IMR-90 (cell line): ENCODE results near the gene TMEM126B. TPM values are rescaled to one million over a fixed set of nuclear protein-coding genes. Genes with fewer than 3 reads are reported as not detected.

Experiments used
- ATAC-seq: fragments of 200-7000 bp; cut with Tn5 transposase; 2 replicates; pipeline ENCODE4 v1.9.1; 2020; ENCODE audit warnings: low read depth, mild to moderate bottlenecking, moderate library complexity
- BruUV-seq: library from RNA; stranded (reverse); fragments of 400-500 nt; replicated peaks from 2 replicates; lab custom pipeline; 2021; lab: Mats Ljungman, UMichigan
- CTCF ChIA-PET: fragments of 300-600 bp; formaldehyde crosslinking; extraction: SDS; loops from one replicate; lab custom pipeline; 2021; ENCODE audit warnings: antibody characterized with exemption; lab: Yijun Ruan, JAX
- POLR2A ChIA-PET: fragments of 300-600 bp; sonication (Branson Sonifier 250); formaldehyde crosslinking; loops from one replicate; lab custom pipeline; 2022; ENCODE audit warnings: antibody characterized with exemption; ENCODE audit not compliant: unreplicated experiment; lab: Charles Lee
- DNase-seq: peaks from one replicate; pipeline ENCODE4 v3.0.0; 2013
- H2AFZ ChIP-seq: replicated peaks from 2 replicates; pipeline ENCODE3; 2013; ENCODE audit warnings: low read length, mild to moderate bottlenecking; ENCODE audit not compliant: poor library complexity
- H2AK5ac ChIP-seq: 2 replicates; pipeline ENCODE4 v1.6.1; 2013; ENCODE audit warnings: low read depth, low read length, inconsistent platforms
- H2AK9ac ChIP-seq: replicated peaks from 2 replicates; pipeline ENCODE3; 2013; ENCODE audit warnings: mild to moderate bottlenecking, low read depth, low read length, moderate library complexity; ENCODE audit not compliant: poor library complexity
- H2BK120ac ChIP-seq: 2 replicates; pipeline ENCODE4 v1.6.1; 2013; ENCODE audit warnings: low read depth, low read length, inconsistent platforms
- H2BK15ac ChIP-seq: 3 replicates; pipeline ENCODE4 v1.6.1; 2013; ENCODE audit warnings: low read depth, low read length, inconsistent platforms
- H2BK20ac ChIP-seq: 2 replicates; pipeline ENCODE4 v1.6.1; 2013; ENCODE audit warnings: low read depth, mild to moderate bottlenecking, inconsistent platforms, low read length, moderate library complexity
- H2BK5ac ChIP-seq: 2 replicates; pipeline ENCODE4 v1.6.1; 2013; ENCODE audit warnings: mild to moderate bottlenecking, low read depth, low read length, inconsistent platforms; ENCODE audit not compliant: poor library complexity, severe bottlenecking
- H3K14ac ChIP-seq: replicated peaks from 2 replicates; pipeline ENCODE4 v1.6.1; 2013; ENCODE audit warnings: low read depth, low read length, inconsistent platforms
- H3K18ac ChIP-seq: 2 replicates; pipeline ENCODE4 v1.6.1; 2013; ENCODE audit warnings: low read depth, low read length, control low read depth
- H3K23ac ChIP-seq: 2 replicates; pipeline ENCODE4 v1.6.1; 2013; ENCODE audit warnings: low read depth, low read length, inconsistent platforms
- H3K27ac ChIP-seq: 2 replicates; pipeline ENCODE4 v1.5.1; 2013; ENCODE audit warnings: mild to moderate bottlenecking, control low read depth, low read length; ENCODE audit not compliant: insufficient read depth
- H3K27me3 ChIP-seq: 2 replicates; pipeline ENCODE4 v1.6.1; 2013; ENCODE audit warnings: low read length; ENCODE audit not compliant: control insufficient read depth, insufficient read depth
- H3K36me3 ChIP-seq: 2 replicates; pipeline ENCODE4 v1.6.1; 2013; ENCODE audit warnings: low read length, mixed read lengths; ENCODE audit not compliant: control insufficient read depth, insufficient read depth
- H3K4ac ChIP-seq: 2 replicates; pipeline ENCODE4 v1.6.1; 2013; ENCODE audit warnings: low read depth, low read length, inconsistent platforms
- H3K4me1 ChIP-seq: 2 replicates; pipeline ENCODE4 v1.6.1; 2013; ENCODE audit warnings: low read length, mixed read lengths; ENCODE audit not compliant: control insufficient read depth, insufficient read depth
- H3K4me2 ChIP-seq: 2 replicates; pipeline ENCODE4 v1.6.1; 2013; ENCODE audit warnings: low read depth, mild to moderate bottlenecking, control low read depth, low read length, moderate library complexity
- H3K4me3 ChIP-seq: 2 replicates; pipeline ENCODE4 v1.5.1; 2013; ENCODE audit warnings: low read depth, mild to moderate bottlenecking, control low read depth, low read length, moderate library complexity; ENCODE audit not compliant: insufficient read depth
- H3K56ac ChIP-seq: 2 replicates; pipeline ENCODE4 v1.6.1; 2013; ENCODE audit warnings: low read length, inconsistent platforms; ENCODE audit not compliant: insufficient read depth; ENCODE audit errors: extremely low read depth
- H3K79me1 ChIP-seq, 2 experiments: 2 replicates each; pipeline ENCODE4 v1.6.1; 2013; ENCODE audit warnings: low read length in 2 of 2, inconsistent platforms in 1 of 2, low read depth in 1 of 2
- H3K9ac ChIP-seq: 2 replicates; pipeline ENCODE4 v1.6.1; 2013; ENCODE audit warnings: low read depth, low read length, control low read depth
- H3K9me1 ChIP-seq: 2 replicates; pipeline ENCODE4 v1.6.1; 2013; ENCODE audit warnings: low read length, inconsistent platforms; ENCODE audit not compliant: insufficient read depth
- H3K9me3 ChIP-seq: 2 replicates; pipeline ENCODE4 v1.6.1; 2013; ENCODE audit warnings: low read length; ENCODE audit not compliant: control insufficient read depth, insufficient read depth
- H4K20me1 ChIP-seq: 2 replicates; pipeline ENCODE4 v1.6.1; 2013; ENCODE audit warnings: low read length, inconsistent platforms; ENCODE audit not compliant: insufficient read depth
- H4K5ac ChIP-seq: 2 replicates; pipeline ENCODE4 v1.6.1; 2013; ENCODE audit warnings: mild to moderate bottlenecking, low read depth, low read length, control low read depth
- H4K8ac ChIP-seq, 2 experiments: 2 replicates each; pipeline ENCODE4 v1.6.1; 2013; ENCODE audit warnings: low read depth in 2 of 2, low read length in 2 of 2, control low read depth in 1 of 2, inconsistent platforms in 1 of 2
- H4K91ac ChIP-seq: 2 replicates; pipeline ENCODE4 v1.6.1; 2013; ENCODE audit warnings: low read depth, low read length, inconsistent platforms; ENCODE audit not compliant: insufficient read depth
- CEBPB ChIP-seq: IDR thresholded peaks from 2 replicates; pipeline ENCODE4 v1.6.1; 2012; ENCODE audit warnings: low read depth, low read length, improper control_type of control experiment
- CTCF ChIP-seq: conservative IDR thresholded peaks from 2 replicates; pipeline ENCODE4 v1.5.1; 2012; ENCODE audit warnings: mild to moderate bottlenecking, low read depth, low read length, improper control_type of control experiment
- WGBS, 2 experiments: methylation state at CpG; one replicate each; pipeline versions ENCODE4 v1.1.5 to v1.1.7; 2013; ENCODE audit warnings: missing lambda C conversion rate in 2 of 2; ENCODE audit not compliant: insufficient read length in 1 of 2; ENCODE audit errors: extremely low coverage in 2 of 2; 5-methylcytosine and 5-hydroxymethylcytosine counted together
- dilution Hi-C: fragments of 300-500 bp; cut with HindIII; formaldehyde crosslinking; loops from one replicate; pipeline ENCODE4 v1.14.3; 2018; ENCODE audit warnings: low sequenced_read_pairs; ENCODE audit not compliant: unreplicated experiment
- in situ Hi-C: fragments of 300-500 bp; cut with MboI; formaldehyde crosslinking; loops from 3 replicates; pipeline ENCODE4 v1.14.3; 2019; ENCODE audit warnings: low sequenced_read_pairs, inconsistent platforms, mixed read lengths
- intact Hi-C: fragments of 100-400 bp; cut with micrococcal nuclease; formaldehyde crosslinking; loops from 2 replicates; pipeline ENCODE4 v1.10.0; 2022
- polyA plus RNA-seq, 3 experiments: library from polyadenylated mRNA; depleted of rRNA; stranded (reverse); fragments of >200 nt; gene quantifications; 2 replicates each; pipeline ENCODE4 v1.2.3, GENCODE V29; 2012; ENCODE audit warnings: low replicate concordance in 1 of 3
- total RNA-seq: library from RNA; depleted of rRNA; stranded (reverse); fragments of >200 nt; gene quantifications from 2 replicates; pipeline ENCODE4 v1.2.3, GENCODE V29; 2012

TMEM126B gene
- total and polyA plus RNA-seq, 2 of the 4 experiments (the other 2 are of a cell fraction) = 44.6 to 56.8 TPM

DNA sequence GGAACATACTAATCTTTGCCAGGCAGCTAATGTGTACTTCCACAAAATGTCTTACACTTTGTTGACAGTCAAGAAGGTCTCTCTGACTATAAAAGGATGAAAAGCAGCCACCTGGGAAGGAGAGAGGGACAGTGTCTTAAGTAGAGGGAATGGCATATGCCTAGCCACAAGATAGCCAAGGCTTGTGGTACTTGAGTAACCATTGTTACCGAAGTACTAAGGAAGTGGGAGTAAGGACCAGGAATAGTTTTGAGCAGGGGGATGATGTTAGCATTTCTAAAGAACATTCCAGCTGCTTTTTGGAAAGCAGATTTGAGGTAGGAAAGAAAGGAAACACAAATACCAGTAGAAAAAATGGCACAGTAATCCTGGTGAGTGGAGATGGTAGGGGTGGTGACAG lies 22.7 kb downstream of the TMEM126B start:
- ATAC-seq = no peak
- no peak overlapping the region for H3K4me3 ChIP-seq

More for the DNA sequence above, 22.7 kb downstream of the TMEM126B start:
- DNase-seq = no peak
- H3K36me3 ChIP-seq = peaks cover 6% of the 10 kb centered on the region
- BruUV-seq = no TSS peak
- no peak overlapping the region for H3K23ac ChIP-seq
- no peak overlapping the region for H3K27ac ChIP-seq
- no peak overlapping the region for H3K4me2 ChIP-seq
- peaks cover 16 to 48% of the 10 kb centered on the region in 2 experiments for H3K79me1 ChIP-seq
- ChIA-PET POLR2A (no interaction called here), CTCF (no interaction called here)
- H4K5ac ChIP-seq = no peak overlapping the region
- no peak overlapping the region for H2AK5ac ChIP-seq
- H4K8ac ChIP-seq = no peak overlapping the region
- intact Hi-C loops (no loop called here), in situ Hi-C loops (no loop called here), dilution Hi-C loops (no loop called here)
- no peaks in the 10 kb centered on the region for H4K20me1 ChIP-seq
- no peak overlapping the region for H2BK120ac ChIP-seq
- no peak overlapping the region for H3K14ac ChIP-seq
- no peak overlapping the region for H3K9ac ChIP-seq
- no peak overlapping the region for H3K4ac ChIP-seq
- no peak overlapping the region for H3K18ac ChIP-seq
- H2BK20ac ChIP-seq = no peak overlapping the region
- H3K56ac ChIP-seq = no peak overlapping the region
- WGBS, 2 experiments = 100% methylated on average over 1 of the region's 1 CpG; no CpG with 5 or more reads in 1 of the 2 experiments
- H2AK9ac ChIP-seq = no peak overlapping the region
- H3K4me1 ChIP-seq = no peaks in the 10 kb centered on the region
- no peaks in the 10 kb centered on the region for H3K9me1 ChIP-seq
- H4K91ac ChIP-seq = no peak overlapping the region
- H3K9me3 ChIP-seq = no peaks in the 10 kb centered on the region
- H3K27me3 ChIP-seq = no peaks in the 10 kb centered on the region
- H2AFZ ChIP-seq = no peak overlapping the region
- TF ChIP-seq CTCF (no peak), CEBPB (no peak)
- no peak overlapping the region for H2BK15ac ChIP-seq
- H2BK5ac ChIP-seq = no peak overlapping the region
